ENCODE data around the gene FAM47E. TPM values are rescaled to one million over a fixed set of nuclear protein-coding genes. Genes with fewer than 3 reads are reported as not detected.

Gene FAM47E
- total and polyA plus RNA-seq, 9 of the 15 experiments (the other 6 are each of a cell fraction or from before 2014, with no cell fraction given) = 3.7 to 15.6 (median 6.4) TPM

DNA sequence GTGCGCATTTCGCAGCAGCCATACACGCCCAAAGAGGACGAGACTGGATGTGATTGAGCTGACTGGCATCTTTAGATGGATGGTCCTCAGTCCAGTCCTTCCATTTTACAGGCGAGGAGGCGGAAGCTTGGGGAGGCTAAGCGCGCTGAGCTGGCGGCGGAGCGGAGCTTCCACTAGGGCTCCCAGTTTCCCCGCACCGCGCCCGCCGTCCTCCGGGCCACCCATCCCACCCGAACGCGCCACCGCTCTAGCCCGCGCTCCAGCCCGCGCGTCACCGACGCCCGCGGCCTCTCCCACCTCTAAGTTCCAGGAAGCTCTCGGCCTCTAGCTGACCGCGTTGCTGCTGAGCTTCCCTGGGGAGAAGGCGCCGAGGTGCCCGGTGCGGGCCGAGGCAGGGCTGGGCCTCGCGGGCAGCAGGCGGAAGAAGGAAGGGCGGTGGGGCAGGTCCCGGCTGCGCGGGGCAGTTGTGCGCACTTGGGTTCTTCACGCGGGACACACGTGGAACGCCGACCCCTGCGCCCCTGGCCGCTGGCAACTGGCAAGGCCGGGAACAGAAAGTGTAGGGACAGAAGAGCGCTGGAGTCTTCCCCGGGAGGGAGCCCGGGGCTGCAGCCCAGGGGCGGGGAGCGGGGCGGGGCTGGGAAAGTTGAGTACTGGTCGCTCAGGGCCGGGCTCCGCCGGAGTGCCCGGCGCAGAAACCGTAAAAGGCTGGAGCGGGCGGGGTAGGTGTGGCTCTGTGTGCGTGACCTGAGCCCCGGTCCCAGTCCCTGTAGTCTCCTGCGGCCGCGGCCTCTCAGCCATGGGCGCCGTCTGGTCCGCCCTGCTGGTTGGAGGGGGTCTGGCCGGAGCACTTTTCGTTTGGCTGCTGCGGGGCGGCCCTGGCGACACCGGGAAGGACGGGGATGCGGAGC is 54.7 kb downstream of the FAM47E start, which contains the start of gene STBD1 (continued):
- TF ChIP-seq, protein P1, sequence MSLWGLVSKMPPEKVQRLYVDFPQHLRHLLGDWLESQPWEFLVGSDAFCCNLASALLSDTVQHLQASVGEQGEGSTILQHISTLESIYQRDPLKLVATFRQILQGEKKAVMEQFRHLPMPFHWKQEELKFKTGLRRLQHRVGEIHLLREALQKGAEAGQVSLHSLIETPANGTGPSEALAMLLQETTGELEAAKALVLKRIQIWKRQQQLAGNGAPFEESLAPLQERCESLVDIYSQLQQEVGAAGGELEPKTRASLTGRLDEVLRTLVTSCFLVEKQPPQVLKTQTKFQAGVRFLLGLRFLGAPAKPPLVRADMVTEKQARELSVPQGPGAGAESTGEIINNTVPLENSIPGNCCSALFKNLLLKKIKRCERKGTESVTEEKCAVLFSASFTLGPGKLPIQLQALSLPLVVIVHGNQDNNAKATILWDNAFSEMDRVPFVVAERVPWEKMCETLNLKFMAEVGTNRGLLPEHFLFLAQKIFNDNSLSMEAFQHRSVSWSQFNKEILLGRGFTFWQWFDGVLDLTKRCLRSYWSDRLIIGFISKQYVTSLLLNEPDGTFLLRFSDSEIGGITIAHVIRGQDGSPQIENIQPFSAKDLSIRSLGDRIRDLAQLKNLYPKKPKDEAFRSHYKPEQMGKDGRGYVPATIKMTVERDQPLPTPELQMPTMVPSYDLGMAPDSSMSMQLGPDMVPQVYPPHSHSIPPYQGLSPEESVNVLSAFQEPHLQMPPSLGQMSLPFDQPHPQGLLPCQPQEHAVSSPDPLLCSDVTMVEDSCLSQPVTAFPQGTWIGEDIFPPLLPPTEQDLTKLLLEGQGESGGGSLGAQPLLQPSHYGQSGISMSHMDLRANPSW (CRISPR knock-in tag; IDR thresholded peaks at IDR 0.05) = no peak
- TF ChIP-seq, protein P2, sequence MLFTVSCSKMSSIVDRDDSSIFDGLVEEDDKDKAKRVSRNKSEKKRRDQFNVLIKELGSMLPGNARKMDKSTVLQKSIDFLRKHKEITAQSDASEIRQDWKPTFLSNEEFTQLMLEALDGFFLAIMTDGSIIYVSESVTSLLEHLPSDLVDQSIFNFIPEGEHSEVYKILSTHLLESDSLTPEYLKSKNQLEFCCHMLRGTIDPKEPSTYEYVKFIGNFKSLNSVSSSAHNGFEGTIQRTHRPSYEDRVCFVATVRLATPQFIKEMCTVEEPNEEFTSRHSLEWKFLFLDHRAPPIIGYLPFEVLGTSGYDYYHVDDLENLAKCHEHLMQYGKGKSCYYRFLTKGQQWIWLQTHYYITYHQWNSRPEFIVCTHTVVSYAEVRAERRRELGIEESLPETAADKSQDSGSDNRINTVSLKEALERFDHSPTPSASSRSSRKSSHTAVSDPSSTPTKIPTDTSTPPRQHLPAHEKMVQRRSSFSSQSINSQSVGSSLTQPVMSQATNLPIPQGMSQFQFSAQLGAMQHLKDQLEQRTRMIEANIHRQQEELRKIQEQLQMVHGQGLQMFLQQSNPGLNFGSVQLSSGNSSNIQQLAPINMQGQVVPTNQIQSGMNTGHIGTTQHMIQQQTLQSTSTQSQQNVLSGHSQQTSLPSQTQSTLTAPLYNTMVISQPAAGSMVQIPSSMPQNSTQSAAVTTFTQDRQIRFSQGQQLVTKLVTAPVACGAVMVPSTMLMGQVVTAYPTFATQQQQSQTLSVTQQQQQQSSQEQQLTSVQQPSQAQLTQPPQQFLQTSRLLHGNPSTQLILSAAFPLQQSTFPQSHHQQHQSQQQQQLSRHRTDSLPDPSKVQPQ (CRISPR knock-in tag; IDR thresholded peaks at IDR 0.05; ENCODE audit: borderline replicate concordance) = no peak
